Activated naive CD8-positive, alpha-beta T cell treated with anti-CD3 and anti-CD28 coated beads, Interleukin-2, amount 10 ng/mL, durations not matched to agents 7 days and 5 days (primary cell): ENCODE data around the gene C2. TPM values are rescaled to one million over a fixed set of nuclear protein-coding genes. Genes with fewer than 3 reads are reported as not detected.
"Not testable (repeated sequence)": the region's sequence is repeated elsewhere in the genome, so short reads cannot be mapped to it uniquely, and the experiment has no call there.

ENCODE experiments used
- ATAC-seq: fragments of 150-1000 bp; cut with Tn5 transposase; one replicate; pipeline ENCODE4 v1.10.0; 2021; ENCODE audit warnings: low read depth, moderate library complexity
- POLR2A ChIA-PET: fragments of 350-600 bp; sonication (Branson Sonifier 250); formaldehyde crosslinking; loops from one replicate; lab custom pipeline; 2021; ENCODE audit warnings: antibody characterized with exemption; lab: Charles Lee
- DNase-seq: peaks from one replicate; pipeline ENCODE4 v3.0.0; 2021
- H3K27ac Mint-ChIP-seq: one replicate; pipeline ENCODE4 v1.8.0; 2022; ENCODE audit warnings: mild to moderate bottlenecking, mixed read lengths
- H3K27me3 Mint-ChIP-seq: one replicate; pipeline ENCODE4 v1.8.0; 2022; ENCODE audit warnings: mild to moderate bottlenecking, moderate library complexity, mixed read lengths
- H3K36me3 Mint-ChIP-seq: one replicate; pipeline ENCODE4 v1.8.0; 2021; ENCODE audit warnings: mild to moderate bottlenecking, mixed read lengths
- H3K4me1 Mint-ChIP-seq: one replicate; pipeline ENCODE4 v1.8.0; 2021; ENCODE audit warnings: mixed read lengths
- H3K4me3 Mint-ChIP-seq: one replicate; pipeline ENCODE4 v1.8.0; 2022; ENCODE audit warnings: mild to moderate bottlenecking, moderate library complexity, mixed read lengths
- H3K9me3 Mint-ChIP-seq: one replicate; pipeline ENCODE4 v1.8.0; 2021; ENCODE audit warnings: mixed read lengths
- total RNA-seq, 2 experiments: library from RNA; stranded (reverse); gene quantifications; one replicate each; pipeline ENCODE4 v1.2.3, GENCODE V29; 2021

The C2 gene
- total RNA-seq, 2 experiments from 2014 or later, result 2.1 to 2.2 TPM

DNA sequence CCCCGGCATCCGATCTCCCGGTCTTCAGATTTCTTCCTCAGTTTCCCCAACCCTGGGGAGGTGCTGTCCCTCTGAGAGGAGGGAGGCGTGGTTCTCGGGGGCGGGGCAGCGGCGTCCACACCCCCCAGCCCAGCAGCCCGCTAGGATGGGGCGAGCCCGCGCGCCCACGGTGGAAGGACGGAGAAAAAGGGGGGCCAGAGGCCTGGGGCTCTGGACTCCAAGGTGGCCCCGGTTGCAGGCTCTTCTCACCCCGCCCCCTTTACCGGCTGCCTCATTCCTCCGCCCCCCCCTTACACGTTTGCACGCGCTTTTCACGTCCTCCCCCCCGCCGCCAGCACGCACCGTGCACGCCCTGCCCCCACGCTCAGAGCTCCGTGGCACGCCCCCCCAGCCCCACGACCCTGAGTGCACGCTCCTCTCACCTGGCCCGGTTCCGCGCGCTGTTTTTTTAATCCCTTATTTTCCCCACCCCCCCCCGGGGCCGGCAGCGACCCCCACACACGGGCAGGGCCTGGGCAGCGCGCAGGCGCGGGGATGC is 26.0 kb upstream of the C2 start:
- Mint-ChIP-seq H3K4me1 (peaks cover 23% of the 10 kb centered on the region), H3K4me3 (peak overlapping the region; percentile 56), H3K36me3 (peaks cover 3% of the 10 kb centered on the region), H3K27ac (no peak overlapping the region), H3K9me3 (no peaks in the 10 kb centered on the region), H3K27me3 (peaks cover 6% of the 10 kb centered on the region)
- no peak for ATAC-seq
- DNase-seq, result peak; percentile 66
- POLR2A ChIA-PET, result interaction anchor here (0.9 to 1.4 kb wide), 2 partner anchors 70 to 241 kb away, joined by 3 to 4 read pairs; partner anchors contain the start of genes C6orf47 and DXO

GRCh38 chr6:31901953-31902643 is 25.4 kb upstream of the C2 start, which contains the start of gene ZBTB12:
Gene ZBTB12 (minus strand): TSS chr6:31902086. CDS start chr6:31901305, 781 bp downstream.
- ATAC-seq, result peak; percentile 64
- peaks cover 20% of the 10 kb centered on the region for H3K4me1 Mint-ChIP-seq
- peaks cover 10% of the 10 kb centered on the region for H3K27me3 Mint-ChIP-seq
- peak within 1 kb of the TSS; percentile 84 for H3K4me3 Mint-ChIP-seq
- DNase-seq, result peak; percentile 88
- peaks cover 2% of the 10 kb centered on the region for H3K36me3 Mint-ChIP-seq
- POLR2A ChIA-PET, result interaction anchor here (0.7 to 1.4 kb wide), 6 partner anchors 38 to 241 kb away, joined by 3 to 7 read pairs (median 4); partner anchors contain the start of genes C6orf47, DXO and NEU1
- no peaks in the 10 kb centered on the region for H3K9me3 Mint-ChIP-seq
- peak within 1 kb of the TSS; percentile 85 for H3K27ac Mint-ChIP-seq

- Mint-ChIP-seq H3K9me3 (no peaks in the 10 kb centered on the region), H3K4me3 (no peak overlapping the region), H3K27ac (no peak overlapping the region), H3K36me3 (peaks cover 2% of the 10 kb centered on the region), H3K4me1 (peaks cover 18% of the 10 kb centered on the region), H3K27me3 (peaks cover 12% of the 10 kb centered on the region)
- POLR2A ChIA-PET, result interaction anchor here (0.9 kb wide), 1 partner anchor 9 kb away, joined by 3 read pairs; no protein-coding TSS in a partner anchor
- ATAC-seq (no peak), DNase-seq (no peak)
Observed at GRCh38 chr6:31903957-31904356, 23.6 kb upstream of the C2 start.

DNA sequence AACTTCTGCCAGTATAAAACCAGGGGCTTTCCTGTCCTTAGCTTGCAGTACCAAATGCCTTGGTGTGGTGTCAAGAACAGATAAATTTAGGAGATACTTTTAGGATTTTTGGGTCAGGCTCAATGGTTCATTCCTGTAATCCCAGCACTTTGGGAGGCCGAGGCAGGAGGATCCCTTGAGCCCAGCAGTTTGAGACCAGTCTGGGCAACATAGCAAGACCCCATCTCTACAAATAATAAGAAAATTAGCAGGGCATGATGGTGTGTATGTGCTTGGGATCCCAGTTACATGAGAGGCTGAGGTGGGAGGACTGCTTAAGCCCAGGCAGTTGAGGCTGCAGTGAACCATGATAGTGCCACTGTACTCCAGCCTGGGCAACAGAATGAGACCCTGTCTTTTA is 22.5 kb upstream of the C2 start:
- Mint-ChIP-seq H3K4me3 (no peak overlapping the region), H3K9me3 (no peaks in the 10 kb centered on the region), H3K27me3 (peaks cover 19% of the 10 kb centered on the region), H3K4me1 (peaks cover 8% of the 10 kb centered on the region), H3K36me3 (no peaks in the 10 kb centered on the region), H3K27ac (no peak overlapping the region)
- ATAC-seq (no peak), DNase-seq (no peak)
- POLR2A ChIA-PET, result no interaction called here

- no peak overlapping the region for H3K4me3 Mint-ChIP-seq
- peaks cover 8% of the 10 kb centered on the region for H3K4me1 Mint-ChIP-seq
- no peak for ATAC-seq
- H3K9me3 Mint-ChIP-seq, result no peaks in the 10 kb centered on the region
- DNase-seq, result no peak
- H3K27ac Mint-ChIP-seq, result no peak overlapping the region
- POLR2A ChIA-PET, result no interaction called here
- H3K27me3 Mint-ChIP-seq, result peaks cover 24% of the 10 kb centered on the region
- H3K36me3 Mint-ChIP-seq, result no peaks in the 10 kb centered on the region
Observed at GRCh38 chr6:31906122-31906521, 21.4 kb upstream of the C2 start.

DNA sequence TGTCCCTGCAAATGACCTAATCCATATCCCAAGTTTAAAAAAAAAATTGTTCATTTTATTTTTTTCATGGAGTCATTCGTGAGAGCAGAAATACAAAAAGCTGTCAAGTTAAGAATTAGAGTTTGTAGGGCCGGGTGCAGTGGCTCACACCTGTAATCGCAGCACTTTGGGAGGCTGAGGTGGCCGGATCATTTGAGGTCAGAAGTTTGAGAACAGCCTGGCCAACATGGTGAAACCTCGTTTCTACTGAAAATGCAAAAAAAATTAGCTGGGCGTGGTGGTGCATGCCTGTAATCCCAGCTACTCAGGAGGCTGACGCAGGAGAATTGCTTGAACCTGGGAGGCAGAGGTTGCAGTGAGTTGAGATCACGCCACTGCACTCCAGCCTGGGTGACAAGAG is 20.8 kb upstream of the C2 start:
- ATAC-seq, DNase-seq, H3K36me3 Mint-ChIP-seq, H3K4me3 Mint-ChIP-seq, H3K4me1 Mint-ChIP-seq, H3K9me3 Mint-ChIP-seq, H3K27ac Mint-ChIP-seq, POLR2A ChIA-PET: not testable (repeated sequence)
- H3K27me3 Mint-ChIP-seq, result peaks cover 24% of the 10 kb centered on the region

DNA sequence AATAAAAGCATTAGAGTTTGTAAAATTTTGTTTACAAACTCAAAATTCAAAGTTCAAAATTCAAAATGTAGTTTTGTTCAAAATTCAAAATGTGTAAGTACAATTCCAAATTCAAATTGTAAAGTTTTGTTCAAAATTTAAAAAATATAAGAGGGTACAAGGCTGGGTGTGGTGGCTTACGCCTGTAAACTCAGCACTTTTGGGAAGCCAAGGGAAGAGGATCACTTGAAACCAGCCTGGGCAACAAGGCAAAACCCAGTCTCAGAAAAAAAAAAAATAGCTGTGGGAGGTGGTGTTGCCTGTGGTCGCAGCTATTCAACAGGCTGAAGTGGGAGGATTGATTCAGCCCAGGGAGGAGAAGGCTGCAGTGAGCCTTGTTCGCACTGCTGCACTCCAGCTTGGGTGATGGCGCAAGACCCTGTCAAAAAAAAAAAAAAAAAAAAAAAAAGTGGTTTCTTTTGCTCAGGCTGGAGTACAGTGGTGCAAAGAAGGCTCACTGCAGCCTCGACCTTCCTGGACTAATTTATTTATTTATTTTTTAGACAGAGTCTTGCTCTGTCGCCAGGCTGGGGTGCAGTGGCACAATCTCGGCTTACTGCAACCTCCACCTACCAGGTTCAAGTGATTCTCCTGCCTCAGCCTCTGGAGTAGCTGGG is 20.2 kb upstream of the C2 start:
- ATAC-seq (no peak), DNase-seq (no peak)
- Mint-ChIP-seq H3K27me3 (peaks cover 25% of the 10 kb centered on the region), H3K27ac (no peak overlapping the region), H3K9me3 (no peaks in the 10 kb centered on the region), H3K4me1 (peaks cover 8% of the 10 kb centered on the region), H3K4me3 (no peak overlapping the region), H3K36me3 (no peaks in the 10 kb centered on the region)
- POLR2A ChIA-PET, result no interaction called here

GRCh38 chr6:31908255-31908654 is 19.3 kb upstream of the C2 start:
- not testable (repeated sequence) for ATAC-seq, H3K27ac Mint-ChIP-seq, H3K36me3 Mint-ChIP-seq, H3K4me3 Mint-ChIP-seq, DNase-seq, H3K9me3 Mint-ChIP-seq, H3K4me1 Mint-ChIP-seq
- peaks cover 26% of the 10 kb centered on the region for H3K27me3 Mint-ChIP-seq
- POLR2A ChIA-PET, result interaction anchor here (1.0 kb wide), 1 partner anchor 13 kb away, joined by 4 read pairs; no protein-coding TSS in a partner anchor

DNA sequence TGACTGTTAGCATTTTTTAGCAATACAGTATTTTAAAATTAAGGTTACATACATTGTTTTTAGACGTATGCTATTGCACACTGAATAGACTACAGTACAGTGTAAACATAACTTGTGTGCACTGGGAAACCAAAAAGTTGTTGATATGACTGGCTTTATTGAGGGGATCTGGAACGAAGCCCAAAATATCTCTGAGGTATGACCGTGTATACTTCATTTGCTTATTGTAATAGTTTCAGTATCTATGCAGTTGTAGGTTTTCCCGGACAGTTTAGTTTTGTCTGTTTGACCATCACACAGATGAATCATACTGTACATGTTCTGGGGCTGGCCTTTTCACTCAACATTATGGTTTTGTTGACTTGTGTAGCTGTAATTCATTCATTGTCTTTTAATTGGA is 18.7 kb upstream of the C2 start:
- H3K4me3 Mint-ChIP-seq, result no peak overlapping the region
- ATAC-seq (no peak), DNase-seq (no peak)
- no peaks in the 10 kb centered on the region for H3K9me3 Mint-ChIP-seq
- H3K36me3 Mint-ChIP-seq, result no peaks in the 10 kb centered on the region
- H3K27ac Mint-ChIP-seq, result no peak overlapping the region
- POLR2A ChIA-PET, result interaction anchor here (1.0 kb wide), 1 partner anchor 12 kb away, joined by 4 read pairs; no protein-coding TSS in a partner anchor
- H3K27me3 Mint-ChIP-seq, result peaks cover 26% of the 10 kb centered on the region
- H3K4me1 Mint-ChIP-seq, result peaks cover 2% of the 10 kb centered on the region

- ATAC-seq, DNase-seq, H3K4me1 Mint-ChIP-seq, H3K36me3 Mint-ChIP-seq, H3K4me3 Mint-ChIP-seq, H3K9me3 Mint-ChIP-seq, H3K27ac Mint-ChIP-seq: not testable (repeated sequence)
- peaks cover 26% of the 10 kb centered on the region for H3K27me3 Mint-ChIP-seq
- POLR2A ChIA-PET, result interaction anchor here (1.0 kb wide), 1 partner anchor 12 kb away, joined by 4 read pairs; no protein-coding TSS in a partner anchor
Observed at GRCh38 chr6:31909298-31909697, 18.2 kb upstream of the C2 start.

- Mint-ChIP-seq H3K9me3 (no peaks in the 10 kb centered on the region), H3K27ac (no peak overlapping the region), H3K36me3 (no peaks in the 10 kb centered on the region), H3K27me3 (peaks cover 17% of the 10 kb centered on the region), H3K4me1 (peaks cover 2% of the 10 kb centered on the region), H3K4me3 (no peak overlapping the region)
- POLR2A ChIA-PET, result no interaction called here
- DNase-seq, result no peak
- no peak for ATAC-seq
Observed at GRCh38 chr6:31911826-31912585, 15.5 kb upstream of the C2 start.

GRCh38 chr6:31915351-31915750 is 12.2 kb upstream of the C2 start:
- no peaks in the 10 kb centered on the region for H3K36me3 Mint-ChIP-seq
- no peaks in the 10 kb centered on the region for H3K9me3 Mint-ChIP-seq
- H3K27ac Mint-ChIP-seq, result no peak overlapping the region
- ATAC-seq, result no peak
- peaks cover 5% of the 10 kb centered on the region for H3K27me3 Mint-ChIP-seq
- H3K4me1 Mint-ChIP-seq, result no peaks in the 10 kb centered on the region
- no peak overlapping the region for H3K4me3 Mint-ChIP-seq
- POLR2A ChIA-PET, result no interaction called here
- no peak for DNase-seq

DNA sequence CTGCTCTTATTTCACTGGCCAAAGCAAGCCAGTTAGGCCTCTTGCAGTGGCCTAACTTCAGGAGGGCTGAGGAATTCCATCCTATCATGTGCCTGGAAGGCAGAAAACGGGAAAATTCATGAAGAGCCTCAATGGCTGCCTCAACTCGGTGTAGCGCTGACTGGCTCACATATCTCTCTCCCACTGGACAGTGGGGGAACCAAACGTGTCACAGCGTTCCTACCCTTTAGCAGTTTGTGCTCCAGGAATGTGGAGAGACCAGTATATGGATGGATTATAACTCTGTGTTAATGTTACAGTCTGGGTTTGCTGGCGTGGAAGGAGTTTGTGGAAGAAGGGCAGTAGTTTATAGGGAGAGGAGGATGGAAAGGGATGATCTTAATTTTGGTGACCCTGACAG is 11.8 kb upstream of the C2 start:
- H3K4me1 Mint-ChIP-seq, result no peaks in the 10 kb centered on the region
- no peak for ATAC-seq
- H3K9me3 Mint-ChIP-seq, result no peaks in the 10 kb centered on the region
- no peak overlapping the region for H3K27ac Mint-ChIP-seq
- no peak for DNase-seq
- no peak overlapping the region for H3K4me3 Mint-ChIP-seq
- H3K36me3 Mint-ChIP-seq, result no peaks in the 10 kb centered on the region
- POLR2A ChIA-PET, result no interaction called here
- peaks cover 3% of the 10 kb centered on the region for H3K27me3 Mint-ChIP-seq
